IPS-18a (cell line): ENCODE data around the gene COL4A1.

Experiments used
- H3K27ac ChIP-seq: one replicate; pipeline ENCODE4 v1.5.1; 2013; ENCODE audit warnings: low read length
- H3K27me3 ChIP-seq: one replicate; pipeline ENCODE4 v1.6.1; 2013; ENCODE audit warnings: mild to moderate bottlenecking, low read length; ENCODE audit not compliant: control insufficient read depth, insufficient read depth
- H3K36me3 ChIP-seq: one replicate; pipeline ENCODE4 v1.6.1; 2013; ENCODE audit warnings: low read depth, low read length; ENCODE audit not compliant: control insufficient read depth
- H3K4me1 ChIP-seq: one replicate; pipeline ENCODE4 v1.6.1; 2013; ENCODE audit warnings: low read depth, low read length; ENCODE audit not compliant: control insufficient read depth
- H3K4me3 ChIP-seq: one replicate; pipeline ENCODE4 v1.5.1; 2013; ENCODE audit warnings: low read length
- H3K9ac ChIP-seq: one replicate; pipeline ENCODE4 v1.6.1; 2013; ENCODE audit warnings: mild to moderate bottlenecking, low read length, moderate library complexity
- H3K9me3 ChIP-seq: one replicate; pipeline ENCODE4 v1.6.1; 2013; ENCODE audit warnings: low read depth, low read length; ENCODE audit not compliant: control insufficient read depth

Gene COL4A1

GRCh38 chr13:110234532-110234931 lies 72.4 kb downstream of the COL4A1 start:
- Histone ChIP-seq H3K4me1 (no peaks in the 10 kb centered on the region), H3K27me3 (no peaks in the 10 kb centered on the region), H3K9ac (no peak overlapping the region)

GRCh38 chr13:110233951-110234280 lies 73.0 kb downstream of the COL4A1 start:
- no peaks in the 10 kb centered on the region for H3K36me3 ChIP-seq
- no peaks in the 10 kb centered on the region for H3K4me1 ChIP-seq
- no peak overlapping the region for H3K9ac ChIP-seq
- H3K27ac ChIP-seq: no peak overlapping the region
- no peak overlapping the region for H3K4me3 ChIP-seq
- no peaks in the 10 kb centered on the region for H3K27me3 ChIP-seq
- H3K9me3 ChIP-seq: no peaks in the 10 kb centered on the region

More at GRCh38 chr13:110234532-110234931, 72.4 kb downstream of the COL4A1 start:
- no peak overlapping the region for H3K4me3 ChIP-seq
- H3K9me3 ChIP-seq: no peaks in the 10 kb centered on the region
- no peak overlapping the region for H3K27ac ChIP-seq
- no peaks in the 10 kb centered on the region for H3K36me3 ChIP-seq

- no peak overlapping the region for H3K4me3 ChIP-seq
- H3K9ac ChIP-seq: no peak overlapping the region
- H3K27me3 ChIP-seq: no peaks in the 10 kb centered on the region
- no peaks in the 10 kb centered on the region for H3K9me3 ChIP-seq
- no peak overlapping the region for H3K27ac ChIP-seq
- no peaks in the 10 kb centered on the region for H3K4me1 ChIP-seq
- no peaks in the 10 kb centered on the region for H3K36me3 ChIP-seq
These were observed 73.6 kb downstream of the COL4A1 start for GRCh38 chr13:110233181-110233950.

GRCh38 chr13:110232756-110233155 lies 74.2 kb downstream of the COL4A1 start:
- no peaks in the 10 kb centered on the region for H3K9me3 ChIP-seq
- no peak overlapping the region for H3K27ac ChIP-seq
- no peak overlapping the region for H3K4me3 ChIP-seq
- H3K9ac ChIP-seq: no peak overlapping the region
- no peaks in the 10 kb centered on the region for H3K4me1 ChIP-seq
- no peaks in the 10 kb centered on the region for H3K27me3 ChIP-seq
- no peaks in the 10 kb centered on the region for H3K36me3 ChIP-seq

GRCh38 chr13:110232142-110232541 lies 74.8 kb downstream of the COL4A1 start:
- H3K9ac ChIP-seq: no peak overlapping the region
- H3K4me1 ChIP-seq: no peaks in the 10 kb centered on the region
- H3K27ac ChIP-seq: no peak overlapping the region
- H3K9me3 ChIP-seq: no peaks in the 10 kb centered on the region
- no peaks in the 10 kb centered on the region for H3K27me3 ChIP-seq
- H3K4me3 ChIP-seq: no peak overlapping the region
- no peaks in the 10 kb centered on the region for H3K36me3 ChIP-seq

- no peaks in the 10 kb centered on the region for H3K27me3 ChIP-seq
- H3K36me3 ChIP-seq: no peaks in the 10 kb centered on the region
- H3K9me3 ChIP-seq: no peaks in the 10 kb centered on the region
- no peak overlapping the region for H3K4me3 ChIP-seq
- H3K9ac ChIP-seq: no peak overlapping the region
- no peaks in the 10 kb centered on the region for H3K4me1 ChIP-seq
- no peak overlapping the region for H3K27ac ChIP-seq
These were observed 75.5 kb downstream of the COL4A1 start for GRCh38 chr13:110231348-110232047.

GRCh38 chr13:110230661-110231347 lies 76.2 kb downstream of the COL4A1 start:
- Histone ChIP-seq H3K9ac (no peak overlapping the region), H3K36me3 (no peaks in the 10 kb centered on the region), H3K4me1 (no peaks in the 10 kb centered on the region), H3K9me3 (no peaks in the 10 kb centered on the region), H3K27me3 (no peaks in the 10 kb centered on the region), H3K27ac (no peak overlapping the region), H3K4me3 (no peak overlapping the region)

- Histone ChIP-seq H3K9me3 (no peaks in the 10 kb centered on the region), H3K9ac (no peak overlapping the region), H3K27ac (no peak overlapping the region), H3K4me1 (no peaks in the 10 kb centered on the region), H3K36me3 (no peaks in the 10 kb centered on the region), H3K4me3 (no peak overlapping the region), H3K27me3 (no peaks in the 10 kb centered on the region)
These were observed 76.9 kb downstream of the COL4A1 start for GRCh38 chr13:110229905-110230563.

- H3K9me3 ChIP-seq: no peaks in the 10 kb centered on the region
- H3K9ac ChIP-seq: no peak overlapping the region
- no peaks in the 10 kb centered on the region for H3K27me3 ChIP-seq
- no peaks in the 10 kb centered on the region for H3K4me1 ChIP-seq
- no peak overlapping the region for H3K4me3 ChIP-seq
- no peaks in the 10 kb centered on the region for H3K36me3 ChIP-seq
- H3K27ac ChIP-seq: no peak overlapping the region
These were observed 77.7 kb downstream of the COL4A1 start for GRCh38 chr13:110228936-110229904.

GRCh38 chr13:110227864-110228643 lies 78.9 kb downstream of the COL4A1 start:
- H3K27ac ChIP-seq: no peak overlapping the region
- H3K4me1 ChIP-seq: no peaks in the 10 kb centered on the region
- no peak overlapping the region for H3K9ac ChIP-seq
- H3K9me3 ChIP-seq: no peaks in the 10 kb centered on the region
- no peaks in the 10 kb centered on the region for H3K36me3 ChIP-seq
- H3K27me3 ChIP-seq: no peaks in the 10 kb centered on the region
- H3K4me3 ChIP-seq: no peak overlapping the region
